Mammary epithelial cell (primary cell): Measurements from ENCODE around the gene HHAT.

Source experiments
- CTCF ChIP-seq, 2 donors: IDR thresholded peaks in 1 of 2; conservative IDR thresholded peaks in 1 of 2; 2 replicates each; pipeline ENCODE4 v1.5.1; 2011 to 2012; ENCODE audit warnings: inconsistent platforms in 2 of 2, low read length in 2 of 2, mild to moderate bottlenecking in 2 of 2, control low read depth in 1 of 2, low read depth in 1 of 2; ENCODE audit not compliant: insufficient read depth in 1 of 2; ENCODE audit errors: extremely low read depth in 1 of 2
- EZH2 ChIP-seq: IDR thresholded peaks from 2 replicates; pipeline ENCODE4 v1.6.1; 2012; ENCODE audit warnings: low read length, inconsistent platforms, borderline replicate concordance

GRCh38 chr1:210482491-210482890 lies 153.8 kb downstream of the HHAT start:
- TF ChIP-seq EZH2 = no peak
- TF ChIP-seq CTCF (conservative IDR thresholded peaks at IDR 0.05 in 1 of 2, IDR thresholded peaks at IDR 0.05 in 1 of 2; ENCODE audit: extremely low read depth in 1 of 2, insufficient read depth in 1 of 2, low read depth in 1 of 2, low read length in 2 of 2) = no peak
